HS-5 (cell line): ENCODE data around the gene S1PR3.

ENCODE experiments used
- DNase-seq: peaks from one replicate; pipeline ENCODE4 v3.0.0-alpha.2; 2012; ENCODE audit warnings: low read depth

Gene S1PR3

DNA sequence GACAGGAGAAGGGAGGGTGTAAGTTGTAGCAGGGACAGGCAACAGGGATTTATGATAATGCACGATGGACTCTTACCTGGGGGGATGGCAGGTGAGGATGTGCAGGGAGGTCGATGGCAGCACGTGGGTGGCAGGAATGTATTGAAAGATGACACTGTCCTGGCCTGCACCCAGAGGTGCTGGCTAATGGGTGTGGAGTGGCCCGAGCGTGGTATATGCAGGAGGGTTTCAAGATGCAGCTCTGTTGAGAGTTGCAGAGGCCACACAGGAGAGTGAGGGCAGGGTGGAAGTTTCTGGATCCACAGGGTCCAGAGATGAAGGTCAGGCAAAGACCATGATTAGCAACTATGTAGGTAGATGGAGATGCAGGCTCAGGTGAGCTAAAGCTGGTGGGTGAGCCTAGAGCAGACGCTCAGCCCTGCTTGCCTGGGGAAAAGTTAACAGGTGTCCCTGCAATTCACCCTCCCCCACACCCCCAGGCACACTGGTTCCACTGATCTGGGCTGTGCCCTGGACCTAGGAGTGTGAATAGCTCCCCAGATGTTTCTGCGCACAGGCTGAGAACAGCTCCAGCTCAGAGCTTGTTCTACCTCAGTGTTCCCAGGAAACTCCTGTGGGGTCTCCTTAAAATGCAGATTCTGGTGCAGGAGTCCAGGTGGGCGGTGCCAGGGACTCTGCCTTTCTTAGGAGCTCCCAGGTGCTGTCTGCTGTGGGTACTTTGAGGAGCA lies 21.5 kb upstream of the S1PR3 start:
- no peak for DNase-seq

GRCh38 chr9:88971131-88971960 lies 19.9 kb upstream of the S1PR3 start:
- no peak for DNase-seq

- DNase-seq: no peak
These were observed 18.9 kb upstream of the S1PR3 start for GRCh38 chr9:88972401-88972800.

DNA sequence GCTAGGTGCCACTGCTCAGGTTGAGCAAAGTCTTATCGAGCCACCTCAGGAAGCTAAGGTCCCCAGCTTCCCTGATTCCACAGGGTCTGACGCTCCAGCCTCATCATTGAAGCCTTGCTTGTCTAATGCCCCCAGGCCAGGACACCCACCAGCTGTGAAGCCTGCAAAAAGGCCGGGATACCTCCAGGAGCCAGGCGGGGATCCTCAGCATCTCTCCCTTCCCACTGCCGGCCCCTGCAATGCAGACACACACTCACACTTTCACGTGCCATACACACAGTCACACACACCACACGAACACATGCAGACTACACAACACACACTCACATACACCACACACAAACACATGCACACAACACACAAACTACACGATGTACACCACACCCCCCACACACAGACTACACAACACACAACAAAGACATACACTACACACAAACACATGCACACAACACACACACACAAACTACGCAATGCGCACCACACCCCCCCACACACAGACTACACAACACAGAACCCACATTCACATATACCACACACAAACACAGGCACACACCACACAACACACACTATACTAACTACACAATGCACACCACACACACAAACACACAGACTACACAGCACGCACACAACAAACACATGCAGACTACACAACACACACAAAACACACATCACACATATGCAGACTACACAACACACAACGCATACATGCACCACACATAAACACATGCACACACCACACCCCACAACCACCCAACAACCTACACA lies 17.8 kb upstream of the S1PR3 start:
- no peak for DNase-seq

GRCh38 chr9:88974641-88975040 lies 16.6 kb upstream of the S1PR3 start:
- DNase-seq: no peak

DNA sequence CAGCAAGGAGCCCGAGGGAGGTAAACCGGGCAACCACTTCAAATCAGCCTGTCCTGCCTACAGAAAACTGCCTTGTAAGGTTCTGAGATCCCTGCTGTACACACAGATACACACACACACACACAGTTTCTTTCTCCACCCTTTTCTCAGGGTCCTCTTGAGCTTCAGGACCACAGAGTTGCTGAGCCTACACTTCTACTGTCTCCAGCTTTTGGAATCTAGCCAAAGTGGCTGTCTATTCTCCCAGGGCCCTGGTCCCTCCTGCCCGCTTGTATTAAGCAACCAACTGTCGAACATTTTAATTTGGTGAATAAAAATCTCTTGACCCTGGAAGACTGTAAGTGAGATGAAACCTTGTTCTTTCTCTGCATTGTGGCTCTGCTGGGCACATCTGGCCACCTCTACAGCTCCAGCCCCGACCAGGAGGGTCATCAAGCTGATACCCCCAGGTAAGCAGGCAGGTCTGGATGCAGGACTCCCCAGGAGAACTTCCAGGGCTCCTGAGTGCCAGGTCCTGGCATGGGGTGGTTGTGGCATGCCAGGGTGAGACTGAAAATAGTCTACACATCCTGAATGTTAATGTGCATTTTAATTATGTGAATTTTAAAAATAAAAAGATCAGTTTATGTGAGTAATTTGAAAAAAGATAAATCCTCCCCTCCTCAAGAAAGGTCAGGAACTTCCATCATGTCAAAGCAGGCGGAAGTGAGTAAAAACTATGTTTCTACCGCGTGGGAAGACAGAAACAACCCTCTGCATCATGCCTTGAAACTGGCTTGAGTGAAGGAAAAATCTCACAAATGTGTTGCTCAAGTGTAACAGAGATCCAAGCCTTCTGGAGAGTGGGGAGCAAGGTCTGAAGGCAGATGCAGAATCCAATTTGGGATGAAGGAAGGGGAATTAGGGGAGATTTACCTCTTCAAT lies 15.0 kb upstream of the S1PR3 start:
- DNase-seq: no peak

DNA sequence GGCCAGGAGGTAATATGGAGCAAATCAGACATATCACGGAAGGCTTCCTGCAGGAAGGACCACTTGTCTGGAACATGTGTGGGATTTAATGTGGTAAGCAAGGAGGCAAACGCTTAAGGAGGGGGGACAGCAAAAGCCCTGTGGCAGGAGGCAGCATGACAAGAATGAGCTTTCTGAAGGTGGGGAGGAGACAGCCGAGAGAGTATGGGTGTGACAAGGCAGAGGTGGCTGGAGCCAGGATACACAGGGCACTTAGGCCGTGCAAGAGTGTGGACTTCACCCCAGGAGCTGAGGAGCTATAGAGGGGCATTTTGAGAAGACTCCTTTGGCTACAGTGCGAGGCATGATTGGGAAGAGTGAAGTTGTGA lies 14.4 kb upstream of the S1PR3 start:
- DNase-seq: no peak

GRCh38 chr9:88978034-88978433 lies 13.2 kb upstream of the S1PR3 start:
- no peak for DNase-seq

GRCh38 chr9:88979021-88979420 lies 12.2 kb upstream of the S1PR3 start:
- DNase-seq: no peak

GRCh38 chr9:88979791-88980190 lies 11.5 kb upstream of the S1PR3 start:
- DNase-seq: no peak

- DNase-seq: peak; percentile 76
These were observed 10.5 kb upstream of the S1PR3 start for GRCh38 chr9:88980740-88981203.

GRCh38 chr9:88983865-88984542 lies 7.3 kb upstream of the S1PR3 start:
- no peak for DNase-seq

DNA sequence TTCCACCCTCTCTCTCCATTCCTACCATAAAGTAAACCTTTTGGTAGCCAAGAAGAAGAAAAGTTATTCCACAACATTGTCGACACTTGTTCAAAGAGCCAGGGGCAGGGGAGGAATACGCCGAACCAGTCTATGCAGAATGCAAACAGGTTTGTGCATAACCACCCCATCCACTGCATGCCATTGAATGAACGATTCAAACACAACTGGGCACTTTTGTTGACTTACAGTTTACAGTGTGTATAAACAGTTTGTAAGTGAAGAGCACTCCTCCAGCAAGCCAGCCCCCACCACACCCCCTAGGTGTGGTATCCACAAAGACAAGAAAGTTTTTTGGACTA lies 6.8 kb upstream of the S1PR3 start:
- DNase-seq: no peak

GRCh38 chr9:88985616-88986015 lies 5.7 kb upstream of the S1PR3 start:
- DNase-seq: no peak

DNA sequence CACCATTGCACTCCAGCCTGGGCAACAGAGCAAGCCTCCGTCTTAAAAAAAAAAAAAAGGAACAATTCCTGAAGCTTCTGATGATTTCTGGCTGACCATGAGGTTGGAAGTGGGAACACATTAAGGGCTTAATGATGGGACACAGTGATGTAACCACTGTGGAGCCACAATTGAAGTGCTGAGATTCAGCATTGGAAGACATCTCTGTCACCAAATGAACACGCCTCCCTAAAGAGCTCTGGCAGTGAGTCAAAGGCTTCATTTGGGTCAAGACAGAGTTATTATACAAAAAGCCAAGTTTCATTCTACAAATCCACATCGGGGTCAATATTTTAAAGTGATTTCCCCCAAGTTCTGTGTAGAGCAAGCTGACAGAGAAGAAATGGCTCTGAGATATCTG lies 4.5 kb upstream of the S1PR3 start:
- DNase-seq: no peak

GRCh38 chr9:88987661-88988060 lies 3.6 kb upstream of the S1PR3 start:
- DNase-seq: no peak

DNA sequence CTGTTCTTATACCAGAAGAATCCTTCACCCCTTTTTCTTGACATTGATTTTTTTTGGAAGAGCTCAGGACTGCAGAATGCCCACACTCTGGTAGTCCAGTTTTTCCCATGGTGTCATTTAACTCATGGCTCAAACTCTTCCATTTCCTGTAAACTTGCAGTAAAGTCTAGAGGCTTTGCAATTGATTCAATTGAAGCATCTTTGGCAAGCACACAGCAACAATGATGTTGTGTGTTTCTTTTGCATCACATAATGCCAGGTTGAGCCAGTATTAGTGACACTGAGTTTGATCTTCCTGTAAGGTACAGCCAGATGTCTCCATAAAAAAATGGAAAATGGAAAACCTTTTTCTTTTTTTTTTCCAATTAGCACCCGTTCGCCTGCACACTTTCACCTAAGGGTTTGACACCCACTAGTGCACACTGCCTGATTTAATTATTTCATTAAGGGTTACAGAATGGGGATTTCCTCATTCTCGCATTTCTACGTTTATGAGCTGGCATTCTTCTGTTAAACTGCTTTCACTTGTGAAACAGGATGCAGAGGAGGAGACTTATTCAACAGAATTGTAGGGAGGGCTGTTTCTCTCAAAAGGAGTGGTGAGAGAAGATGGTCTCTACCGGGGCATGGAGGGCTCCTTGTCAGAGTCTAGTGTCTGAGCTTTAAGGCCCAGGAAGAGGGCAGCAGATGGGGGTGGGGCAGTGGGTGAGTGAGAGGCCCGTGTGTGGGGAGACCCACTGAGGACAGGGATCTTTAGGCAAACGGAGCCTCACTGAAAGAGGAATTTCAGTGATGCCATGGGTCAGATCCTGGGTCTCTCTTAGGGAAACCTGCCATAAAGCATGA lies 2.2 kb upstream of the S1PR3 start:
- peak; percentile 32 for DNase-seq

DNA sequence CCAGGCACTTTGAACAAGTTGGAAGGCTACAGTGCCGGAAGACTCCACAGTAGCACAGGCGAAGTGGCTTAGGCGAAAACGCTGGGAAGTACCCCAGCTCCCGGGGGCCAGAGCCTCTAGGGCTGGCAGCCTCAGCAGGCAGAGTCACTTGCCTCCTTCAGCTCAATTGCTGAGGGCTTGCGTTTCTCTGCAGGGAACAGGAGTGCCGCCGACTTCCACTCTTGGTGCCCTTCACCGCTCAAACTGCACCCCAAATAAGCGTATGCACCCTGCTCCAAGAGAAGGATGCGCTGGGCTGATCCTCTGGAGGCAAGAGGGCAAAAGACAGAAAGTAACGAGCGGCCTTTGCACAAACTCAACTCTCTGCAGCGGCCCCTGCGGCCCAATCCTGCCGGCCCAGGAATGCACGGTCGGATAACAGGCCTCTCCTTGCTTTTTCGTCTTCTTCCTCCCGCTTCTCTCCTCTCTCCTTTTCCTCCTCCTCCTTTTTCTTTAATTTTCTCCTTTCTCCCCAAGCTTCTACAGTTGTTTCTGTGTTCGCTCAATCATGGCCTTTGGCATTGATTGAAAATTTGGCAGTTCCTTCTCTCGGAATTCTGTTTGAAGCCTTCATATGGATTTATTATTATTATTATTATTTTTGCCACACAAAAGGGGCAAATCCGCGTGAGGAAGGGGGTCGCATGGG lies 1.1 kb upstream of the S1PR3 start:
- DNase-seq: no peak

DNA sequence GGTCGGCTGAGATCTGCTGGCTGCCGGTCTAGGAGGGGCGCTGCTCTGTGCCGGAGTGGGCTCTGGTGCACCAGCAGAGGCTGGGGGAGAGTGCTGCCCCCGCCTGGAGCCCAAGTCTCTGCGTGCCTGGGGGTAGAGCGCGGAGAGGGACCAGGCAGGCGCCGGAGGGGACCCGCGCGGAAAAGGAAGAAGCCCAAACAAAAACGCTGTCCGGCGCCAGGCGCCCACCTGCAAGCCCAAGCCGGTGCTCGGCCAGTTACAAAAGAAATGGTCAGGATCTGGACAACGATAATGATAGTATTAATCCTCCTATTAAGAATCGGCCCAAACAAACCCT lies 571 bp upstream of the S1PR3 start:
- no peak for DNase-seq

- no peak for DNase-seq
These were observed 1.3 kb downstream of the S1PR3 start for GRCh38 chr9:88992556-88992955.
